GM18526 (cell line): ENCODE results near the gene TMEM270.

Experiments used
- POLR2A ChIP-seq: IDR thresholded peaks from 3 replicates; pipeline ENCODE4 v1.6.1; 2011; ENCODE audit not compliant: insufficient read length; ENCODE audit errors: extremely low read depth

The TMEM270 gene

GRCh38 chr7:73905360-73905759 lies 44.4 kb downstream of the TMEM270 start:
- TF ChIP-seq POLR2A, result no peak

- no peak for TF ChIP-seq POLR2A
Measured at GRCh38 chr7:73906874-73907273, 45.9 kb downstream of the TMEM270 start.

GRCh38 chr7:73907554-73908122 lies 46.7 kb downstream of the TMEM270 start:
- no peak for TF ChIP-seq POLR2A

GRCh38 chr7:73908123-73908611 lies 47.2 kb downstream of the TMEM270 start:
- no peak for TF ChIP-seq POLR2A

DNA sequence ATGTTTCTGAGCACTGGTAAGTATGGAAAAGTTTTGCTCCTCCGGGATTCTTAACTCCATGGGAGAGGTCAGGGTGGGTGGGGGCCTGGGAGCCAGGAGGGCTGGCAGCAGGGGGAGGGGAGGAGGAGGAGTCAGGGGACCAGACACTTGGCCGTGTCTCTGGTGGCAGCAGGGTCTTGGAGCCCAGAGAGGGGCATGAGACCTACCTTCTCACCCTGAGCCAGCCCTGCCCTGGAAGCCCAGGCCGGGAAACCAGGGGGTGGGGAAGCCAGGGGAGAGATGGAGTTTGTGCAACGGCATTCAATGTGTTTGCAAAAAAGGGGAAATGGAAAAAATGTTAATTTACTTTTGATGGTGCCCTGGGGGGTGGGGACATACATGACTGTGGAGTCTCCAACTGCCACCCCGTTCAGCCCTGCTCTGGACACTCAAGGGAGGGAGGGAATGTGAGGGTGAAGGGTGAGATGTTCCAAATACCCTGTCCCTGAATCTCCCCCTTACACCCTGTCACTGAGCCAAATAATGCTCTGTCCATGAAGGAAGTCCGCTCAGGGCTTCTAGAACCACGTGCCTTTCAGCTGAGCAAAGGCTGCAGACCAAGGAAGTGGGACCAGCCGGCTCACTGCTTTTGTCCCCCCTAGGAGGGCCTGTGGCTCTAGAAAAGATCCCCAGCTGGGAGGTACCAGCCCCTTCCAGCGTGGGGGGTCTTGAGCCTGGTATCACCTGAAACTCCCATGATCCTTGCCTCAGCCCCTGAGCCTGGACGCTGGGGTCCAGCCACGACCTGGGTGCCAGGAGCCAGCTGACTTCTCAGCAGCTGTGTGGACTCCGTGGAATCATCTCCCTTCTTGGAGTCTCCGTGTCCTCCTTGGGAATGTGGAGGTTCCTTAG lies 48.3 kb downstream of the TMEM270 start:
- TF ChIP-seq POLR2A, result no peak

DNA sequence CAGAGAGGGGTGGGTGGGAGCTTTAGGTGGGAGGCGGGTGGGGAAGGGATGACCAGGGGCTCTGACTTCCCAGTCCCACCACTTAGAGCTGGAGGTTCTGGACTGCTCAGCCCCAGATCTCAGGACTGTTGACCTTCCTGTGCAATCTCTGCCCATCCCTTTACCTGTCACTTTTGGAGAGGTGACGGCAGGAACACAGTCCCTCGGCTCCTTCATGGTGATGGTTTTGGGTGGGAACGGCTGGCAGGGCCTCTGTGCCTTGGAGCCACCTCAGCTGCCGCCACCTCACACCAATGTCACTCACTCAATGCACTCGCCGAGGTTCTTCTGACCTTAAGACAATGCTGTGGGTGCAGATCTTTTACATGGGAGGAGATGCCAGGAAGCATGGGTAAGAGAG lies 49.0 kb downstream of the TMEM270 start:
- no peak for TF ChIP-seq POLR2A

DNA sequence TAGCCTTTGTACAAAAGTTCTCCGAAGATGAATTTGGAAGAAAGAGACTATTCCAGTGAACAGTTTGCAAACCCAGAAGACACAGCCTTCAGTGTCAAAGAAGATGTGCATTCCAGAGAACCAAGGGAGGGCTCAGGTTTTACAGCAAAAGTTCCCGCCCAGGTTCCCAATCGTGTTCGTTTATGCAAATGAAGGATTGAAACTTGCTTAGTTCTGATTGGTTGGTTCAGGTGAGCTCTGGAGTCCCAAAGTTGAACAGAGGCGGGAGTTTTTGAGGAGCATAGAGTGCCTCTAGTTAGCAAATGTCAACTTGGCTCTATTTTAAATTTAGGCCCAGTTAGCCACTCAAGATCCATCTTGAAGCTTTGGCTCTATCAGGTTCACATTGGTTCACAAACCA lies 51.3 kb downstream of the TMEM270 start:
- no peak for TF ChIP-seq POLR2A
